Smooth muscle cell (in vitro differentiated cells): ENCODE measurements around the gene HES1. TPM values are rescaled to one million over a fixed set of nuclear protein-coding genes. Genes with fewer than 3 reads are reported as not detected.

Experiments
- DNase-seq: peaks from one replicate; lab custom pipeline; 2025; ENCODE audit not compliant: unreplicated experiment; lab: John Stamatoyannopoulos, UW
- H2AFZ ChIP-seq: fragments of 200-600 bp; sonication (generic); 2 replicates; pipeline ENCODE4 v1.6.0; 2016; ENCODE audit warnings: antibody characterized with exemption, low read depth, mild to moderate bottlenecking
- H3F3A ChIP-seq: fragments of 200-600 bp; sonication (generic); 2 replicates; pipeline ENCODE4 v1.6.0; 2017; ENCODE audit warnings: antibody characterized with exemption, low read depth
- H3K27ac ChIP-seq: fragments of 200-600 bp; sonication (generic); 2 replicates; pipeline ENCODE4 v1.5.1; 2016; ENCODE audit warnings: low read depth, mild to moderate bottlenecking
- H3K27me3 ChIP-seq: fragments of 200-600 bp; sonication (generic); 2 replicates; pipeline ENCODE4 v1.6.1; 2016; ENCODE audit warnings: low read depth, mild to moderate bottlenecking
- H3K36me3 ChIP-seq: fragments of 200-600 bp; sonication (generic); 2 replicates; pipeline ENCODE4 v1.5.1; 2016; ENCODE audit warnings: low read depth
- H3K4me1 ChIP-seq: fragments of 200-600 bp; sonication (generic); 2 replicates; pipeline ENCODE4 v1.5.1; 2016; ENCODE audit warnings: low read depth
- H3K4me2 ChIP-seq: fragments of 200-600 bp; sonication (generic); 2 replicates; pipeline ENCODE4 v1.6.0; 2016; ENCODE audit warnings: mild to moderate bottlenecking
- H3K4me3 ChIP-seq: fragments of 200-600 bp; sonication (generic); 2 replicates; pipeline ENCODE4 v1.5.1; 2016; ENCODE audit warnings: mild to moderate bottlenecking
- H3K79me2 ChIP-seq: fragments of 200-600 bp; sonication (generic); 2 replicates; pipeline ENCODE4 v1.6.0; 2016; ENCODE audit warnings: low read depth, mild to moderate bottlenecking
- H3K9ac ChIP-seq: fragments of 200-600 bp; sonication (generic); 2 replicates; pipeline ENCODE4 v1.6.0; 2016; ENCODE audit warnings: low read depth
- H3K9me3 ChIP-seq: fragments of 200-600 bp; sonication (generic); replicated peaks from 2 replicates; pipeline ENCODE4 v1.5.1; 2016; ENCODE audit warnings: low read depth
- H4K20me1 ChIP-seq: fragments of 200-600 bp; sonication (generic); 2 replicates; pipeline ENCODE4 v1.6.0; 2016; ENCODE audit warnings: low read depth
- WGBS: methylation state at CpG from one replicate; pipeline ENCODE4 v1.1.7; 2016; ENCODE audit warnings: low lambda C conversion rate; 5-methylcytosine and 5-hydroxymethylcytosine counted together
- polyA plus RNA-seq: library from polyadenylated mRNA; unstranded; fragments of >200 nt; fragmentation: Nextera tagmentation; extraction: Ambion mirVana; gene quantifications from 2 replicates; pipeline ENCODE4 v1.2.1, GENCODE V29; 2016
- total RNA-seq: library from RNA; depleted of rRNA; stranded (reverse); fragments of >200 nt; gene quantifications from 2 replicates; pipeline ENCODE4 v1.2.3, GENCODE V29; 2014
- TF ChIP-seq, protein P1 (sequence below): fragments of 200-600 bp; sonication (generic); IDR thresholded peaks from 2 replicates; pipeline ENCODE4 v1.5.1; 2017; ENCODE audit warnings: borderline replicate concordance, mild to moderate bottlenecking, antibody characterized with exemption; ENCODE audit not compliant: insufficient read depth, poor library complexity, severe bottlenecking

The HES1 gene
- total and polyA plus RNA-seq, 2 experiments from 2014 or later: 59.9 to 69.5 TPM

DNA sequence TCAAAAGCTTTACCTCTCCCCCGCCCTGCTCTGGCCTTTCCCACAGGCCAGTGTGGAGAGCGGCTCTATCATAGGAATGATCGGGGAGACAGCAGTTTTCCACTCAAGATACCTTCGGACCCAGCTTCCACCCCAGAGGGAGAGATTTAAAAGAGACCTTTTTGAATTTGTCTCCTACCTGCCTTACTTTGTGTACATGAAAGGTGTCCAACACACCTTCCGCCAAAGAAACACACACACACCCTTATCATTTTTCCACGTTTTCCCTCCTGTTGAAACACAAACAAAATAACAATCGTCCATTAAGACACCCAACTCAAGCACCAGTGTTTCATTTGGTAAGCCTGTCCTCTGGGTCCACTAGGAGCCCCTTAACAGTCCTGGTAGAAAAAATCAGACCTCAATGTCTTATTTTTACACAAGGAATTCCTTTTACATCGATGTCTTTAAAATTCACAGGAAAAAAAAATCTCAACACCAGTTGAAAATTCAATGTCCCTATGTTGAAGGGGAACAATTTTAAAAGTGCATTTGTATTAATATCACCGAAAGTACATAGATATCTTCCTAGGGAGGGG, 4.0 kb downstream of the HES1 start:
- Histone ChIP-seq H3K27ac (peak overlapping the region; percentile 90), H3K27me3 (no peaks in the 10 kb centered on the region), H3K4me1 (peaks cover 44% of the 10 kb centered on the region), H3K9ac (peak overlapping the region; percentile 16), H4K20me1 (peaks cover 20% of the 10 kb centered on the region), H2AFZ (no peak overlapping the region), H3K9me3 (no peaks in the 10 kb centered on the region), H3K4me2 (peak overlapping the region; percentile 91), H3K4me3 (peak overlapping the region; percentile 83), H3K36me3 (no peaks in the 10 kb centered on the region), H3K79me2 (peaks cover 12% of the 10 kb centered on the region), H3F3A (peaks cover 46% of the 10 kb centered on the region)
- TF ChIP-seq, protein P1, sequence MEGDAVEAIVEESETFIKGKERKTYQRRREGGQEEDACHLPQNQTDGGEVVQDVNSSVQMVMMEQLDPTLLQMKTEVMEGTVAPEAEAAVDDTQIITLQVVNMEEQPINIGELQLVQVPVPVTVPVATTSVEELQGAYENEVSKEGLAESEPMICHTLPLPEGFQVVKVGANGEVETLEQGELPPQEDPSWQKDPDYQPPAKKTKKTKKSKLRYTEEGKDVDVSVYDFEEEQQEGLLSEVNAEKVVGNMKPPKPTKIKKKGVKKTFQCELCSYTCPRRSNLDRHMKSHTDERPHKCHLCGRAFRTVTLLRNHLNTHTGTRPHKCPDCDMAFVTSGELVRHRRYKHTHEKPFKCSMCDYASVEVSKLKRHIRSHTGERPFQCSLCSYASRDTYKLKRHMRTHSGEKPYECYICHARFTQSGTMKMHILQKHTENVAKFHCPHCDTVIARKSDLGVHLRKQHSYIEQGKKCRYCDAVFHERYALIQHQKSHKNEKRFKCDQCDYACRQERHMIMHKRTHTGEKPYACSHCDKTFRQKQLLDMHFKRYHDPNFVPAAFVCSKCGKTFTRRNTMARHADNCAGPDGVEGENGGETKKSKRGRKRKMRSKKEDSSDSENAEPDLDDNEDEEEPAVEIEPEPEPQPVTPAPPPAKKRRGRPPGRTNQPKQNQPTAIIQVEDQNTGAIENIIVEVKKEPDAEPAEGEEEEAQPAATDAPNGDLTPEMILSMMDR: no peak
- DNase-seq: no peak
- 20% methylated on average over 9 of the region's 9 CpGs for WGBS

DNA sequence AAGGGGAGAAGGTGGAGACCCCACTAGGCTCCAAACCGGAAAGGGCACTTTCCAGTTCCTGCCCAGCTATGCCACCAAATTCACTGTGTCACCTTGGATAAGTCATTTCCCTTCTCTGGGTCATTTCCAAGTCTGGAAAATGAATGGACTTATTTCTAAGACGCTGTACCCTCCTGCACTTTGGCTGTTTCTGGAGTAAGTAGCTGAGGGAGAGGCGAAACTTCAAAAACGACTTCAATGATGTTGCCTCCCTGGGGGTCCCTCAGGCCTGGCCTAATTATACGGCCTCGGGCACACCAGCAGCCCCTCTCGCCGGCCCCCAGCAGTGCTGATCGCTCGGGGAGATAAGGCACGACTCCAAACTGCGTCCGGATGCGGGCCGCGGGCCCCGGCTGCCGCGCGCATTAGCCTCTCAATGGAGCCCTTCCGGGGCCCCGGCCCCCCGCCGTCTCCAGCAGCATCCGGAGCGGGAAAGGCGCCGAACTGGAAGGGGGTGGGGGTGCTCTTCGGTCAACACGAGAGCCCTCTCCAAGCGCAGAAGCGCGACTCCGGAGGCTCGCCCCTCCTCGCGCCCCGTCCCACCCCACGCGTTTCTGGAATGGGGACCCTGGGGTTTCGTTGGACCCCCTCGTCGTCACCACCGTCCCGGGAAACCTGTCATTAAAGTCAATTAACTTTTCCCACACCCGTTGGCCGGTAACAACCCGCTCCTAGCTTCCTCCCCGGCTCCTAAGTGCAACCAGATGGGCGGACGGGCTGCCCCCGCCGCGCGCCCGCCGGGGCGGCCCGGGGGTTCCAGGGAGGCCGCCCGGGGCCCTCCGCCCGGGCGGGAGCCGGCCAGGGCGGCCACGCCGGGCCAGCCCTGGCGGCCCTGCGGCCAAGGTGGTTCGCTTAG, 4.8 kb downstream of the HES1 start:
- Histone ChIP-seq H2AFZ (no peak overlapping the region), H3K4me1 (peaks cover 39% of the 10 kb centered on the region), H3K79me2 (peaks cover 12% of the 10 kb centered on the region), H3K9ac (peak overlapping the region; percentile 60), H3K36me3 (no peaks in the 10 kb centered on the region), H3K4me3 (peak overlapping the region; percentile 83), H3K27ac (peak overlapping the region; percentile 90), H3K27me3 (no peaks in the 10 kb centered on the region), H3F3A (peaks cover 46% of the 10 kb centered on the region), H4K20me1 (peaks cover 20% of the 10 kb centered on the region), H3K9me3 (no peaks in the 10 kb centered on the region), H3K4me2 (peak overlapping the region; percentile 91)
- DNase-seq: no peak
- WGBS: 2% methylated on average over 58 of the region's 71 CpGs
- TF ChIP-seq, protein P1: no peak

DNA sequence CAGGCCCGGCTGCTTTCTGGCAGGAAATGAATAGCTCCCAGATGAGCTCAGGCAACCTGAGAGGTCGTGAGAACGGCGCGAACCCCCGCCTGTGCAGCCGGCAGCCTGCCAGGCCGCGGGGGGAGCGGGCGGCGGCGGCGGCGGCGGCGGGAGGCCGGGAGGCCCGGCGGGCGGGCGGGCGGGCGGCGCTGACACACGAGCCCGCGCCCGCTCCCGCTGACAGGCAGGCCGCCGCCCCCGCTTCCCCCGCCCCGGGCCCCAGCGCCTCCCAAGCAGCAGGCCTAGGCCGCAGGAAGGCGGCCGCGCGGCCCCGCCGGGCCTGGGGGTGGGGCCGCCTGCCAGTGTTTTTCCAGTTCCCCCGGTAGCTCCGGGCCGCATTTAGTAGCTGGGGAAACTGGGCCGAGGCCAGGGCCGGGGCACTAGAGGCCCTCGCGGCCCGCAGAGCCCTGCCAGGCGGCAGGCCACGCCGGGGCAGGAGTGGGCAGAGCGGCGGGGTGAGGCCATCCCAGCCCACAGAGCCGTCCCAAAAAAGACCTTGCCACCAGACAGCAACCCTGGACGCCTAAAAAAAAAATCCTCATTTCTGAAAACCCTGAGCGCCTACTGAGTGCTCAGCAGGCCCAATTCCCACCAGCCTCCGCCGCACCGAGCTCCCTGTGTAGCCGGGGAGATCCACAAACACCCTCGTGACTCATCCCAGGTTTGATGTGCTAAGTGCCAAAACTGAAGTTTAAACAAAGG, 5.6 kb downstream of the HES1 start:
- Histone ChIP-seq H3K27me3 (no peaks in the 10 kb centered on the region), H3K36me3 (no peaks in the 10 kb centered on the region), H3K4me3 (peak overlapping the region; percentile 83), H3F3A (peaks cover 43% of the 10 kb centered on the region), H3K9me3 (no peaks in the 10 kb centered on the region), H4K20me1 (peaks cover 16% of the 10 kb centered on the region), H3K4me1 (peaks cover 39% of the 10 kb centered on the region), H3K27ac (peak overlapping the region; percentile 93), H3K9ac (peak overlapping the region; percentile 95), H3K79me2 (peaks cover 12% of the 10 kb centered on the region), H2AFZ (peak overlapping the region; percentile 15), H3K4me2 (peak overlapping the region; percentile 91)
- 5% methylated on average over 13 of the region's 65 CpGs for WGBS
- TF ChIP-seq, protein P1: no peak
- DNase-seq: peak; percentile 76
